ENCODE results near the gene PHACTR1.
A peak's percentile ranks its signal among the peaks of the same experiment; 100 is the strongest.

Gene PHACTR1

DNA sequence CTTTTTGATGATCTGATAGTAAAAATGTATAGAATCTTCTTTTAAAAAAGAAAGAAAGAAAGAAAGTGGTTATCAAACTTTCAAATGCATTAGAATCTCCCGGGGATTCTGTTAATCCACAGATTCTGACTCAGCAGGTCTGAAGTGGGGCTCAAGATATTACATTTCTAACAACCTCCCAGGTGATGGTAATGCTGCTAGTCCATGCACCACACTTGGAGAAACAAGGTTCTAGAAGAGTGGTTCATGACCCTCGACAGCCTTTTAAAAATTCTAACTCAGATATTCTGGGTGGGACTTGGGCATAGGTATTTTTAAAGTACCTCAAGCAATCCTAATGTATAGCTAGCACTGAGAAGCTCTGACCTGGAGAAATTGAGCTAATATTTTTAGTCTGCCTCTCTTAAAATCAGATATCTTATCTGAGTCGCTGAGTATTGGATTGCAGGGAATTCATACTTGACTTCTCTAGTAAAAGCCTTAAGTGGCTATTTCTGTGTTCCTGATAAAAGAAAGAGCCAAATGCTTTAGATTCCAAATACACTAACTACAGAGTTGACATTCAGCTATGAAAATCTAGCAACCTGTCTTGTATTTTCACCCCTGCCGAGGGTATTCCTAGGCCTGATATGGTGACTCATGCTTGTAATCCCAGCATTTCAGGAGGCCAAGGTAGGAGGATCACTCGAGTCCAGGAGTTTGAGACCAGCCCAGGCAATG is 252.4 kb downstream of the PHACTR1 start:
- ATAC-seq = no peak

DNA sequence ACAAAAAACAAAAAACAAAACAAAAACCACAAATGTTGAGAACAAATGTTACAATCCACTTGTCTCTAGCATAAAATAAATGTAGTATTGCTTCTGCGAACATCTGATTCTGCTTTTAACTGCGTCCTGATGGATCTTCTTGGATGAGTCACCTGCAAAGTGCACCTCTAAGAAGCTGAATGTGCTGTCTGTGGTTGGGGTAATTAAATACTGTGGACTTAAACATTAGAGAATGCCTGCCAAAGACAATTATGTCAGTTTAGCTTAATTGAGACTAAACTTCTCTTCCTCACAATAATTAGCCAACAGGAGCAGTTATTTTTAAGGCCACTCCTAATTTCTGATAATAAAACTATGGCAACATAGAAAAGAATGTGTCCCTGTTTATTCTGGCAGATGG is 253.4 kb downstream of the PHACTR1 start:
- ATAC-seq = no peak
- TF ChIP-seq TSHZ2 (CRISPR knock-in tag; IDR thresholded peaks at IDR 0.05) (no peak), ISL1 (CRISPR knock-in tag; IDR thresholded peaks at IDR 0.05) (peak; percentile 96), ZNF70 (CRISPR knock-in tag; IDR thresholded peaks at IDR 0.05) (no peak), TCF4 (CRISPR knock-in tag; IDR thresholded peaks at IDR 0.05; ENCODE audit: borderline replicate concordance) (peak; percentile 31; the same call in 1 of the 2 replicates), PPARA (CRISPR knock-in tag; IDR thresholded peaks at IDR 0.05; ENCODE audit: borderline replicate concordance) (no peak), ESRRG (CRISPR knock-in tag; IDR thresholded peaks at IDR 0.05) (peak; percentile 83; the same call in 1 of the 2 replicates), TOX (CRISPR knock-in tag; IDR thresholded peaks at IDR 0.05; ENCODE audit: borderline replicate concordance) (no peak), GLIS3 (CRISPR knock-in tag; IDR thresholded peaks at IDR 0.05) (0 out of 2 replicates have a peak, but pooled peaks have one; percentile 45), SNAI2 (CRISPR knock-in tag; IDR thresholded peaks at IDR 0.05) (peak; percentile 90)
- TF ChIP-seq, protein P1, sequence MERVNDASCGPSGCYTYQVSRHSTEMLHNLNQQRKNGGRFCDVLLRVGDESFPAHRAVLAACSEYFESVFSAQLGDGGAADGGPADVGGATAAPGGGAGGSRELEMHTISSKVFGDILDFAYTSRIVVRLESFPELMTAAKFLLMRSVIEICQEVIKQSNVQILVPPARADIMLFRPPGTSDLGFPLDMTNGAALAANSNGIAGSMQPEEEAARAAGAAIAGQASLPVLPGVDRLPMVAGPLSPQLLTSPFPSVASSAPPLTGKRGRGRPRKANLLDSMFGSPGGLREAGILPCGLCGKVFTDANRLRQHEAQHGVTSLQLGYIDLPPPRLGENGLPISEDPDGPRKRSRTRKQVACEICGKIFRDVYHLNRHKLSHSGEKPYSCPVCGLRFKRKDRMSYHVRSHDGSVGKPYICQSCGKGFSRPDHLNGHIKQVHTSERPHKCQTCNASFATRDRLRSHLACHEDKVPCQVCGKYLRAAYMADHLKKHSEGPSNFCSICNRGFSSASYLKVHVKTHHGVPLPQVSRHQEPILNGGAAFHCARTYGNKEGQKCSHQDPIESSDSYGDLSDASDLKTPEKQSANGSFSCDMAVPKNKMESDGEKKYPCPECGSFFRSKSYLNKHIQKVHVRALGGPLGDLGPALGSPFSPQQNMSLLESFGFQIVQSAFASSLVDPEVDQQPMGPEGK (CRISPR knock-in tag; IDR thresholded peaks at IDR 0.05; ENCODE audit: borderline replicate concordance) = peak; percentile 29; the same call in 1 of the 2 replicates
- TF ChIP-seq, protein P2, sequence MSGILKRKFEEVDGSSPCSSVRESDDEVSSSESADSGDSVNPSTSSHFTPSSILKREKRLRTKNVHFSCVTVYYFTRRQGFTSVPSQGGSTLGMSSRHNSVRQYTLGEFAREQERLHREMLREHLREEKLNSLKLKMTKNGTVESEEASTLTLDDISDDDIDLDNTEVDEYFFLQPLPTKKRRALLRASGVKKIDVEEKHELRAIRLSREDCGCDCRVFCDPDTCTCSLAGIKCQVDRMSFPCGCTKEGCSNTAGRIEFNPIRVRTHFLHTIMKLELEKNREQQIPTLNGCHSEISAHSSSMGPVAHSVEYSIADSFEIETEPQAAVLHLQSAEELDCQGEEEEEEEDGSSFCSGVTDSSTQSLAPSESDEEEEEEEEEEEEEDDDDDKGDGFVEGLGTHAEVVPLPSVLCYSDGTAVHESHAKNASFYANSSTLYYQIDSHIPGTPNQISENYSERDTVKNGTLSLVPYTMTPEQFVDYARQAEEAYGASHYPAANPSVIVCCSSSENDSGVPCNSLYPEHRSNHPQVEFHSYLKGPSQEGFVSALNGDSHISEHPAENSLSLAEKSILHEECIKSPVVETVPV (CRISPR knock-in tag; IDR thresholded peaks at IDR 0.05) = peak; percentile 47; the same call in 1 of the 2 replicates
- TF ChIP-seq, protein P3, sequence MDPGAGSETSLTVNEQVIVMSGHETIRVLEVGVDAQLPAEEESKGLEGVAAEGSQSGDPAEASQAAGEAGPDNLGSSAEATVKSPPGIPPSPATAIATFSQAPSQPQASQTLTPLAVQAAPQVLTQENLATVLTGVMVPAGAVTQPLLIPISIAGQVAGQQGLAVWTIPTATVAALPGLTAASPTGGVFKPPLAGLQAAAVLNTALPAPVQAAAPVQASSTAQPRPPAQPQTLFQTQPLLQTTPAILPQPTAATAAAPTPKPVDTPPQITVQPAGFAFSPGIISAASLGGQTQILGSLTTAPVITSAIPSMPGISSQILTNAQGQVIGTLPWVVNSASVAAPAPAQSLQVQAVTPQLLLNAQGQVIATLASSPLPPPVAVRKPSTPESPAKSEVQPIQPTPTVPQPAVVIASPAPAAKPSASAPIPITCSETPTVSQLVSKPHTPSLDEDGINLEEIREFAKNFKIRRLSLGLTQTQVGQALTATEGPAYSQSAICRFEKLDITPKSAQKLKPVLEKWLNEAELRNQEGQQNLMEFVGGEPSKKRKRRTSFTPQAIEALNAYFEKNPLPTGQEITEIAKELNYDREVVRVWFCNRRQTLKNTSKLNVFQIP (CRISPR knock-in tag; IDR thresholded peaks at IDR 0.05; ENCODE audit: borderline replicate concordance, low read depth) = no peak

More for the DNA sequence above, 252.4 kb downstream of the PHACTR1 start:
- TF ChIP-seq ZFP3 (CRISPR knock-in tag; IDR thresholded peaks at IDR 0.05) (no peak), PPARA (CRISPR knock-in tag; IDR thresholded peaks at IDR 0.05; ENCODE audit: borderline replicate concordance) (no peak), OSR1 (CRISPR knock-in tag; IDR thresholded peaks at IDR 0.05) (no peak), TCF4 (CRISPR knock-in tag; IDR thresholded peaks at IDR 0.05; ENCODE audit: borderline replicate concordance) (no peak), ISL1 (CRISPR knock-in tag; IDR thresholded peaks at IDR 0.05) (peak; percentile 68), GLIS3 (CRISPR knock-in tag; IDR thresholded peaks at IDR 0.05) (no peak), CSDC2 (CRISPR knock-in tag; IDR thresholded peaks at IDR 0.05) (no peak)
- TF ChIP-seq, protein P4, sequence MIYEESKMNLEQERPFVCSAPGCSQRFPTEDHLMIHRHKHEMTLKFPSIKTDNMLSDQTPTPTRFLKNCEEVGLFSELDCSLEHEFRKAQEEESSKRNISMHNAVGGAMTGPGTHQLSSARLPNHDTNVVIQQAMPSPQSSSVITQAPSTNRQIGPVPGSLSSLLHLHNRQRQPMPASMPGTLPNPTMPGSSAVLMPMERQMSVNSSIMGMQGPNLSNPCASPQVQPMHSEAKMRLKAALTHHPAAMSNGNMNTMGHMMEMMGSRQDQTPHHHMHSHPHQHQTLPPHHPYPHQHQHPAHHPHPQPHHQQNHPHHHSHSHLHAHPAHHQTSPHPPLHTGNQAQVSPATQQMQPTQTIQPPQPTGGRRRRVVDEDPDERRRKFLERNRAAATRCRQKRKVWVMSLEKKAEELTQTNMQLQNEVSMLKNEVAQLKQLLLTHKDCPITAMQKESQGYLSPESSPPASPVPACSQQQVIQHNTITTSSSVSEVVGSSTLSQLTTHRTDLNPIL (CRISPR knock-in tag; IDR thresholded peaks at IDR 0.05; ENCODE audit: low read depth) = no peak
- TF ChIP-seq, protein P2 (CRISPR knock-in tag; IDR thresholded peaks at IDR 0.05) = no peak

DNA sequence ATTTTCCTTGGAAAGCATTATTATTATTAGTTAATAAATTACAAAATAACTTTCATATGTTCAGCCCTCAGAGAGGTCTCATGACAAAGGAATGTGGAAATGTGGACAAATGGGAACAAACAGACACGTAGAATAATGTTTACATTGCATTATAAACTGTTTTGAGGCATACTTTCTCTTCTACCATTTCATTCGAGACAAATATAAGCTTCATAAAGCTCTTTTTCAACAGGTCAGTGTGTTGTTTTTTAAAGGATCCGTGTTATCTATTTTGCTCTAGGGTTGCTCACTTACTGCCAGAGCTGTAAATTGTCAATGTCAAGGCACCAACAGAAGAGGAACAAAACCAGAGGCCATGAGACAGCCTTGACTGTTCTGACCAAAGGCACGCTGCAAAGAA is 256.8 kb downstream of the PHACTR1 start:
- no peak for ATAC-seq
- TF ChIP-seq ZNF565 (CRISPR knock-in tag; conservative IDR thresholded peaks at IDR 0.05; ENCODE audit: low read depth) (no peak), ZFP3 (CRISPR knock-in tag; IDR thresholded peaks at IDR 0.05) (no peak), TCF4 (CRISPR knock-in tag; IDR thresholded peaks at IDR 0.05; ENCODE audit: borderline replicate concordance) (no peak), RARB (CRISPR knock-in tag; IDR thresholded peaks at IDR 0.05) (no peak), ESRRG (CRISPR knock-in tag; IDR thresholded peaks at IDR 0.05) (no peak), ZNF70 (CRISPR knock-in tag; IDR thresholded peaks at IDR 0.05) (no peak), BACH2 (CRISPR knock-in tag; IDR thresholded peaks at IDR 0.05; ENCODE audit: borderline replicate concordance) (no peak), TSHZ2 (CRISPR knock-in tag; IDR thresholded peaks at IDR 0.05) (no peak), SNAI2 (CRISPR knock-in tag; IDR thresholded peaks at IDR 0.05) (no peak)
- TF ChIP-seq, protein P1 (CRISPR knock-in tag; IDR thresholded peaks at IDR 0.05; ENCODE audit: borderline replicate concordance) = no peak

Data from SK-N-SH treated with all-trans-retinoic acid at 6 μM for 48 hours (cell line).